Parathyroid adenoma (tissue), 2 donors: Measurements from ENCODE around the gene PDE8A.

ENCODE experiments used
- H2AFZ ChIP-seq: fragments of 300-600 bp; sonication (generic); one replicate; pipeline ENCODE4 v1.7.0; 2017; ENCODE audit warnings: antibody characterized with exemption, mild to moderate bottlenecking
- H3K27ac ChIP-seq: fragments of 300-600 bp; sonication (generic); one replicate; pipeline ENCODE4 v1.7.0; 2017
- H3K27me3 ChIP-seq: fragments of 300-600 bp; sonication (generic); one replicate; pipeline ENCODE4 v1.7.0; 2017; ENCODE audit warnings: low read length; ENCODE audit not compliant: control insufficient read depth, insufficient read depth
- H3K36me3 ChIP-seq: fragments of 300-600 bp; sonication (generic); one replicate; pipeline ENCODE4 v1.7.0; 2017; ENCODE audit warnings: low read length; ENCODE audit not compliant: control insufficient read depth, insufficient read depth
- H3K4me1 ChIP-seq: fragments of 300-600 bp; sonication (generic); one replicate; pipeline ENCODE4 v1.7.0; 2017; ENCODE audit warnings: control low read depth
- H3K4me2 ChIP-seq: fragments of 300-600 bp; sonication (generic); one replicate; pipeline ENCODE4 v1.7.0; 2017; ENCODE audit warnings: low read length
- H3K4me3 ChIP-seq: fragments of 300-600 bp; sonication (generic); one replicate; pipeline ENCODE4 v1.7.0; 2017; ENCODE audit warnings: low read depth, low read length
- H3K79me2 ChIP-seq: fragments of 300-600 bp; sonication (generic); one replicate; pipeline ENCODE4 v1.7.0; 2017; ENCODE audit warnings: control low read depth
- H3K9ac ChIP-seq: fragments of 300-600 bp; sonication (generic); one replicate; pipeline ENCODE4 v1.7.0; 2017; ENCODE audit warnings: mild to moderate bottlenecking
- H3K9me3 ChIP-seq: fragments of 300-600 bp; sonication (generic); one replicate; pipeline ENCODE4 v1.7.0; 2017; ENCODE audit warnings: low read length; ENCODE audit not compliant: control insufficient read depth
- TF ChIP-seq, protein P1 (sequence below): fragments of 300-600 bp; sonication (generic); IDR thresholded peaks from one replicate; pipeline ENCODE4 v1.7.0; 2017; ENCODE audit warnings: antibody characterized with exemption, mild to moderate bottlenecking
- donor health status: primary hyperparathyroidism.

PDE8A gene

DNA sequence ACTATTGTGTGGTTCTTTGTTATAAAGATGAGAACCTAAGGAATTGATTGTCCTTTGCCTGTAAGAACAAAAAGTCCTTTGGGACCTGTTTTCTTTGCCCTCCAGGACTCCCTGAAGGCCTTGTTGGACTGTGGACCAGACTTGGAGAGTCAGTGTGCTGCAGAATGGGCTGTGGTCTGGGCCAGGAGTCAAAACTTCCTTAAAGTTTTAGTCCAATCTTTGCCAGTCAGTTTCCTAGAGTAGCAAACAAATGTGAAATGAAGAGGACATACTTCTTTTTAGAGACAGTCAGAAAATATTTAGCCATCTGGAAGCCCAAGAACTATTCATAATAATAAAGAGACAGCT, 45.4 kb downstream of the PDE8A start:
- Histone ChIP-seq H2AFZ (no peak overlapping the region), H3K9ac (no peak overlapping the region), H3K27me3 (no peaks in the 10 kb centered on the region), H3K4me3 (no peak overlapping the region), H3K36me3 (no peaks in the 10 kb centered on the region), H3K27ac (no peak overlapping the region), H3K4me2 (no peak overlapping the region), H3K9me3 (no peaks in the 10 kb centered on the region), H3K79me2 (peaks cover 15% of the 10 kb centered on the region), H3K4me1 (peaks cover 4% of the 10 kb centered on the region)
- TF ChIP-seq, protein P1, sequence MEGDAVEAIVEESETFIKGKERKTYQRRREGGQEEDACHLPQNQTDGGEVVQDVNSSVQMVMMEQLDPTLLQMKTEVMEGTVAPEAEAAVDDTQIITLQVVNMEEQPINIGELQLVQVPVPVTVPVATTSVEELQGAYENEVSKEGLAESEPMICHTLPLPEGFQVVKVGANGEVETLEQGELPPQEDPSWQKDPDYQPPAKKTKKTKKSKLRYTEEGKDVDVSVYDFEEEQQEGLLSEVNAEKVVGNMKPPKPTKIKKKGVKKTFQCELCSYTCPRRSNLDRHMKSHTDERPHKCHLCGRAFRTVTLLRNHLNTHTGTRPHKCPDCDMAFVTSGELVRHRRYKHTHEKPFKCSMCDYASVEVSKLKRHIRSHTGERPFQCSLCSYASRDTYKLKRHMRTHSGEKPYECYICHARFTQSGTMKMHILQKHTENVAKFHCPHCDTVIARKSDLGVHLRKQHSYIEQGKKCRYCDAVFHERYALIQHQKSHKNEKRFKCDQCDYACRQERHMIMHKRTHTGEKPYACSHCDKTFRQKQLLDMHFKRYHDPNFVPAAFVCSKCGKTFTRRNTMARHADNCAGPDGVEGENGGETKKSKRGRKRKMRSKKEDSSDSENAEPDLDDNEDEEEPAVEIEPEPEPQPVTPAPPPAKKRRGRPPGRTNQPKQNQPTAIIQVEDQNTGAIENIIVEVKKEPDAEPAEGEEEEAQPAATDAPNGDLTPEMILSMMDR, result no peak

DNA sequence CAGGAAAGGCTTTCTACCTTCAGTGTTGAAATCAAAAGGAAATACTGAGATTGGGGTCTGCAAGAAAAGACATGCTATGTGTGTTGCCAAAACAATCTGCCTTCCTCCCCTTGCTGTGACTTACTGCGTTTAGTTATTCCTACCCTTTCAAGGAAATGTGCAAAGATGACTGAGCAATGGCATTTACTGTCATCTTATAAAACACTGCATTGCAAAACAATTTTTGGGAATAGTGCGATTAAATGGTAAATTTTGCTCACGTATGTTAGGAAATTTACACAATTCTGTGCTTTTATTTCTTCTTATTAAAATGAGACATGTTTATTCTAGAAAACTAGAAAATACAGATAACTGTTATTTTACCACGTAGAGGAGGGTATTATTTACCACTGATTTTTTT, 45.8 kb downstream of the PDE8A start:
- Histone ChIP-seq H3K4me3 (no peak overlapping the region), H3K4me1 (peaks cover 4% of the 10 kb centered on the region), H3K27ac (no peak overlapping the region), H3K9ac (no peak overlapping the region), H3K4me2 (no peak overlapping the region), H3K27me3 (no peaks in the 10 kb centered on the region), H3K9me3 (no peaks in the 10 kb centered on the region), H2AFZ (no peak overlapping the region), H3K79me2 (peaks cover 15% of the 10 kb centered on the region), H3K36me3 (no peaks in the 10 kb centered on the region)
- TF ChIP-seq, protein P1, result no peak

DNA sequence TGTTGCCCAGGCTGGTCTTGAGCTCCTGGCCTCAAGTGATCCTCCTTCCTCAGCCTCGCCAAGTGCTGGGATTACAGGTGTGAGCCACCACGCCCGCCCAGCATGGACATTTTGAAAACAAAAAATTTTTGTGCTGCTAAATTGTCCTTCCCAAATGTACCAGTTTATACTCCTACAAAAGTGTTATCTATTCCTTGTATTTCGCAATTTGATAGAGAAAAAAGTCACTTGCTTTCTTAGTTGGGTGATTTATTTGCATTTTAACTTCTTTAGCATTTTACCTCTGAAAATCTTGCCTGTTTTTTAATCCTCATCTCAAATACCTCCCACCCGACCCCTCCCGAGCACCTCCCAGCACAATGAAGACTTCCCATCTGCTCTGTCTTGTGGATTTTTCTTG, 46.8 kb downstream of the PDE8A start:
- TF ChIP-seq, protein P1, result no peak
- Histone ChIP-seq H3K9me3 (no peaks in the 10 kb centered on the region), H3K4me3 (no peak overlapping the region), H3K79me2 (peaks cover 15% of the 10 kb centered on the region), H2AFZ (no peak overlapping the region), H3K4me1 (peaks cover 4% of the 10 kb centered on the region), H3K27me3 (no peaks in the 10 kb centered on the region), H3K27ac (no peak overlapping the region), H3K36me3 (no peaks in the 10 kb centered on the region), H3K9ac (no peak overlapping the region), H3K4me2 (no peak overlapping the region)

DNA sequence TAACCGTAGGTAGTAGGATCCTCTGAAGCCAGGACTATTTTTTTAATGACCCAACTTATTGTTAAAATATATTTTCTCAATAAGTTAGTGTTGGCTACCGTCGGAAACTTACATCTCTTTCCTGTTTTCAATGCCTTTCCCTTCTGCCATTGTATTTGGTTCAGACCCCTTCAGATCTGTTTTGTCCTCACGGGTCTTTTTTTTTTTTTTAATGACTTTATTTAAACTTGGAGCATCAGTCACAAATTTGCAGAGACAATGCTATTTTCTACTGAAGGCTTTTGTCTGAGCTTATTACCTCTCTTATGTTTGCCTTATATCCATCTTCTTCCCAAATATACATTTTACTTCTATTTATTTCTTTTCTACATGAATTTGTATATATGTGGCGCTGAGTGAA, 47.6 kb downstream of the PDE8A start:
- Histone ChIP-seq H3K36me3 (no peaks in the 10 kb centered on the region), H2AFZ (no peak overlapping the region), H3K4me3 (no peak overlapping the region), H3K27me3 (no peaks in the 10 kb centered on the region), H3K9me3 (no peaks in the 10 kb centered on the region), H3K27ac (no peak overlapping the region), H3K4me2 (no peak overlapping the region), H3K9ac (no peak overlapping the region), H3K79me2 (peaks cover 20% of the 10 kb centered on the region), H3K4me1 (peaks cover 4% of the 10 kb centered on the region)
- TF ChIP-seq, protein P1, result no peak

DNA sequence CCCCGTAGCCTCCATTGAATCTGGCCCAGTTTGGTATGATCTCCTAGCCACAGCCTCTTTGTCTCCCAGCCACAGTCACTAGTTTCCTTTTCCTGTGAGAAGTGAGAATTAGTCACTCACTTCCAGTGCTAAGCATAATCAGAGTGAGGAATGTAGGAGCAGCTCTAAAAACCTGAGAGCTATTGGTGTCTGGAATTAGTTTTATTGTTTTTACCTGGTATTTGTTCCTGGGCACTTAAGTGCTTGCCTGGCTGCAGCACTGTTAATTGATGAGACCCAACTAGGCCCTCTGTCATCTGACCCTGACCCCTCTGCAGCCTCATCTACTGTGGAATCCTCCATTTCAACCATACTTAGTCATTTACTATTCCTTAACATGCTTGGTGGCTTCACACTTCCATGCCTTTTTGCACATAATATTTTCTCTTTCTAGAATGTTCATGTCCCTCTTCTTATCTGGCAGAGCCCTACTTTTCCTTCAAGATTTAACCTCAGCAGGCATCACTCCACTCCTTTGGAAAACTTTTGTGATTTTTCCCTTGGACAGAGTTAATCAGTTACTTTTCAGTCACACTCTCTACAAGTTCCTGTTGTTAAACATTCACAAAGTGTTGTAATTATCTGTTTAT, 48.8 kb downstream of the PDE8A start:
- H3K27ac ChIP-seq, result peak overlapping the region; percentile 19
- no peak overlapping the region for H3K4me3 ChIP-seq
- peaks cover 4% of the 10 kb centered on the region for H3K4me1 ChIP-seq
- no peak overlapping the region for H2AFZ ChIP-seq
- peaks cover 21% of the 10 kb centered on the region for H3K79me2 ChIP-seq
- H3K36me3 ChIP-seq, result no peaks in the 10 kb centered on the region
- TF ChIP-seq, protein P1, result no peak
- H3K4me2 ChIP-seq, result no peak overlapping the region
- no peak overlapping the region for H3K9ac ChIP-seq
- no peaks in the 10 kb centered on the region for H3K27me3 ChIP-seq
- H3K9me3 ChIP-seq, result no peaks in the 10 kb centered on the region
